H1 (cell line): ENCODE measurements around the gene LPP. TPM values are rescaled to one million over a fixed set of nuclear protein-coding genes. Genes with fewer than 3 reads are reported as not detected.

Source experiments
- EZH2 ChIP-seq: fragments of 200-600 bp; sonication (generic); IDR thresholded peaks from 2 replicates; pipeline ENCODE4 v1.7.1; 2012; ENCODE audit warnings: low read depth, mild to moderate bottlenecking, moderate library complexity, low read length, inconsistent platforms; ENCODE audit not compliant: severe bottlenecking
- GABPA ChIP-seq: IDR thresholded peaks from 2 replicates; pipeline ENCODE4 v1.6.1; 2011; ENCODE audit warnings: mild to moderate bottlenecking, low read length, moderate library complexity, borderline replicate concordance; ENCODE audit not compliant: insufficient read depth
- HDAC2 ChIP-seq, 2 experiments: fragments of 300-600 bp in 1 of 2; sonication (generic) in 1 of 2; IDR thresholded peaks; 2 replicates each; pipeline ENCODE4 v1.6.1; 2011 to 2012; ENCODE audit warnings: low read depth in 2 of 2, low read length in 2 of 2, mild to moderate bottlenecking in 2 of 2, moderate library complexity in 2 of 2, borderline replicate concordance in 1 of 2, inconsistent platforms in 1 of 2
- RBBP5 ChIP-seq: IDR thresholded peaks from 2 replicates; pipeline ENCODE4 v1.7.1; 2012; ENCODE audit warnings: low read depth, mild to moderate bottlenecking, inconsistent platforms, low read length, moderate library complexity, borderline replicate concordance
- polyA plus RNA-seq, 7 experiments: library from polyadenylated mRNA; depleted of rRNA in 3 of 7; stranded (reverse) in 5 of 7; unstranded in 2 of 7; fragments of >200 nt in 5 of 7; fragments of 200-250 nt in 2 of 7; gene quantifications; 1 replicate in 5 of 7; 2 replicates in 1 of 7; 4 replicates in 1 of 7; pipeline versions ENCODE4 v1.2.1 to v1.2.3, GENCODE V29; 2011 to 2013; ENCODE audit warnings: missing spikeins in 2 of 7, mixed read lengths in 2 of 7
- total RNA-seq: library from RNA; stranded (reverse); fragmentation: NEBNext Ultra II Directional; extraction: Animal tissue kit (Norgen Biotek cat#: 25700); gene quantifications from 2 replicates; pipeline ENCODE4 v1.2.1, GENCODE V29; 2021
- TF ChIP-seq, protein P1 (sequence below): fragments of 300-600 bp; sonication (generic); IDR thresholded peaks from 2 replicates; pipeline ENCODE4 v1.7.1; 2012; ENCODE audit warnings: low read length, moderate library complexity, mild to moderate bottlenecking, inconsistent platforms; ENCODE audit not compliant: insufficient replicate concordance

The LPP gene
- total and polyA plus RNA-seq, 2 of the 8 experiments (the other 6 are each of a cell fraction or from before 2014, with no cell fraction given) = 10.0 to 53.3 TPM

DNA sequence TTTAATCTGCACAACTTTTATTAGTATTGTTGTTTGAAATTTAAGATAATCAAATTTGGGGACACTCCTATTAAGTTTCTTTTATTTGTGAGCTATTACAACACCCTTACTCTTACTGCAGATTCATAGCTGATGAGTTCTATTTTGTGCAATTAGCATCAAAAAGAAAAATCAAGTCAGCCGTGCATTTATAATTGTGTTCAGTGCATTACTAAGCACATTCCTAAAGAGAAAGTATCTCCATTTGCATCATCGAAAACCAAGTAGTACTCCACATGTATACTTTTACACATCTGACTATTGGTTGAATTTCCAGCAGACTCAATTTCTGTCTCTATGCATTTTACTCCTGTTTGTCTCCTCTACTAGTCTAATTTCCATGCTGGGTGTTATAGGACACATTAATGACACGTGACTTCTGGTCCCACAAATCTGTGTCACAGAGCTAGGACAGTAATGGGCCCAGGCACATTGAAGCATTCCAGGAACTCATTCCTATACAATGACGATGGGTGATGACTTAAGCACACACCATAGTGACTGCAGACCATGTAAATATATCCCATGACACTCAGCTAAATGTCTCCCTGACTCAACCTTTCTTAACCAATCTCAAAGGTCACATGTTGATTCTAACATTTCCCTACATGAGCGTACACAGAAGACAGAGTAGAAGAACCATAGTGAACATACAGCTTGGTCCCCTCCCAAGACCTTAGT is 477.5 kb downstream of the LPP start (continued):
- TF ChIP-seq RBBP5 = no peak
- no peak for TF ChIP-seq GABPA
- no peak for TF ChIP-seq EZH2
- TF ChIP-seq HDAC2 (IDR thresholded peaks at IDR 0.05; ENCODE audit: borderline replicate concordance in 1 of 2, low read depth in 2 of 2, low read length in 2 of 2) = no peak
- TF ChIP-seq, protein P1, sequence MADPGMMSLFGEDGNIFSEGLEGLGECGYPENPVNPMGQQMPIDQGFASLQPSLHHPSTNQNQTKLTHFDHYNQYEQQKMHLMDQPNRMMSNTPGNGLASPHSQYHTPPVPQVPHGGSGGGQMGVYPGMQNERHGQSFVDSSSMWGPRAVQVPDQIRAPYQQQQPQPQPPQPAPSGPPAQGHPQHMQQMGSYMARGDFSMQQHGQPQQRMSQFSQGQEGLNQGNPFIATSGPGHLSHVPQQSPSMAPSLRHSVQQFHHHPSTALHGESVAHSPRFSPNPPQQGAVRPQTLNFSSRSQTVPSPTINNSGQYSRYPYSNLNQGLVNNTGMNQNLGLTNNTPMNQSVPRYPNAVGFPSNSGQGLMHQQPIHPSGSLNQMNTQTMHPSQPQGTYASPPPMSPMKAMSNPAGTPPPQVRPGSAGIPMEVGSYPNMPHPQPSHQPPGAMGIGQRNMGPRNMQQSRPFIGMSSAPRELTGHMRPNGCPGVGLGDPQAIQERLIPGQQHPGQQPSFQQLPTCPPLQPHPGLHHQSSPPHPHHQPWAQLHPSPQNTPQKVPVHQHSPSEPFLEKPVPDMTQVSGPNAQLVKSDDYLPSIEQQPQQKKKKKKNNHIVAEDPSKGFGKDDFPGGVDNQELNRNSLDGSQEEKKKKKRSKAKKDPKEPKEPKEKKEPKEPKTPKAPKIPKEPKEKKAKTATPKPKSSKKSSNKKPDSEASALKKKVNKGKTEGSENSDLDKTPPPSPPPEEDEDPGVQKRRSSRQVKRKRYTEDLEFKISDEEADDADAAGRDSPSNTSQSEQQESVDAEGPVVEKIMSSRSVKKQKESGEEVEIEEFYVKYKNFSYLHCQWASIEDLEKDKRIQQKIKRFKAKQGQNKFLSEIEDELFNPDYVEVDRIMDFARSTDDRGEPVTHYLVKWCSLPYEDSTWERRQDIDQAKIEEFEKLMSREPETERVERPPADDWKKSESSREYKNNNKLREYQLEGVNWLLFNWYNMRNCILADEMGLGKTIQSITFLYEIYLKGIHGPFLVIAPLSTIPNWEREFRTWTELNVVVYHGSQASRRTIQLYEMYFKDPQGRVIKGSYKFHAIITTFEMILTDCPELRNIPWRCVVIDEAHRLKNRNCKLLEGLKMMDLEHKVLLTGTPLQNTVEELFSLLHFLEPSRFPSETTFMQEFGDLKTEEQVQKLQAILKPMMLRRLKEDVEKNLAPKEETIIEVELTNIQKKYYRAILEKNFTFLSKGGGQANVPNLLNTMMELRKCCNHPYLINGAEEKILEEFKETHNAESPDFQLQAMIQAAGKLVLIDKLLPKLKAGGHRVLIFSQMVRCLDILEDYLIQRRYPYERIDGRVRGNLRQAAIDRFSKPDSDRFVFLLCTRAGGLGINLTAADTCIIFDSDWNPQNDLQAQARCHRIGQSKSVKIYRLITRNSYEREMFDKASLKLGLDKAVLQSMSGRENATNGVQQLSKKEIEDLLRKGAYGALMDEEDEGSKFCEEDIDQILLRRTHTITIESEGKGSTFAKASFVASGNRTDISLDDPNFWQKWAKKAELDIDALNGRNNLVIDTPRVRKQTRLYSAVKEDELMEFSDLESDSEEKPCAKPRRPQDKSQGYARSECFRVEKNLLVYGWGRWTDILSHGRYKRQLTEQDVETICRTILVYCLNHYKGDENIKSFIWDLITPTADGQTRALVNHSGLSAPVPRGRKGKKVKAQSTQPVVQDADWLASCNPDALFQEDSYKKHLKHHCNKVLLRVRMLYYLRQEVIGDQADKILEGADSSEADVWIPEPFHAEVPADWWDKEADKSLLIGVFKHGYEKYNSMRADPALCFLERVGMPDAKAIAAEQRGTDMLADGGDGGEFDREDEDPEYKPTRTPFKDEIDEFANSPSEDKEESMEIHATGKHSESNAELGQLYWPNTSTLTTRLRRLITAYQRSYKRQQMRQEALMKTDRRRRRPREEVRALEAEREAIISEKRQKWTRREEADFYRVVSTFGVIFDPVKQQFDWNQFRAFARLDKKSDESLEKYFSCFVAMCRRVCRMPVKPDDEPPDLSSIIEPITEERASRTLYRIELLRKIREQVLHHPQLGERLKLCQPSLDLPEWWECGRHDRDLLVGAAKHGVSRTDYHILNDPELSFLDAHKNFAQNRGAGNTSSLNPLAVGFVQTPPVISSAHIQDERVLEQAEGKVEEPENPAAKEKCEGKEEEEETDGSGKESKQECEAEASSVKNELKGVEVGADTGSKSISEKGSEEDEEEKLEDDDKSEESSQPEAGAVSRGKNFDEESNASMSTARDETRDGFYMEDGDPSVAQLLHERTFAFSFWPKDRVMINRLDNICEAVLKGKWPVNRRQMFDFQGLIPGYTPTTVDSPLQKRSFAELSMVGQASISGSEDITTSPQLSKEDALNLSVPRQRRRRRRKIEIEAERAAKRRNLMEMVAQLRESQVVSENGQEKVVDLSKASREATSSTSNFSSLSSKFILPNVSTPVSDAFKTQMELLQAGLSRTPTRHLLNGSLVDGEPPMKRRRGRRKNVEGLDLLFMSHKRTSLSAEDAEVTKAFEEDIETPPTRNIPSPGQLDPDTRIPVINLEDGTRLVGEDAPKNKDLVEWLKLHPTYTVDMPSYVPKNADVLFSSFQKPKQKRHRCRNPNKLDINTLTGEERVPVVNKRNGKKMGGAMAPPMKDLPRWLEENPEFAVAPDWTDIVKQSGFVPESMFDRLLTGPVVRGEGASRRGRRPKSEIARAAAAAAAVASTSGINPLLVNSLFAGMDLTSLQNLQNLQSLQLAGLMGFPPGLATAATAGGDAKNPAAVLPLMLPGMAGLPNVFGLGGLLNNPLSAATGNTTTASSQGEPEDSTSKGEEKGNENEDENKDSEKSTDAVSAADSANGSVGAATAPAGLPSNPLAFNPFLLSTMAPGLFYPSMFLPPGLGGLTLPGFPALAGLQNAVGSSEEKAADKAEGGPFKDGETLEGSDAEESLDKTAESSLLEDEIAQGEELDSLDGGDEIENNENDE = no peak
